GM13977 (cell line): Measurements from ENCODE around the gene ZNF831.

ENCODE experiments used
- DNase-seq: peaks from one replicate; pipeline ENCODE4 v3.0.0; 2012; ENCODE audit warnings: low spot score
- CTCF ChIP-seq: IDR thresholded peaks from 2 replicates; pipeline ENCODE4 v1.5.1; 2012; ENCODE audit warnings: mild to moderate bottlenecking, control low read depth; ENCODE audit not compliant: insufficient read depth; ENCODE audit errors: extremely low read depth, missing control alignments
- in situ Hi-C: fragments of 300-500 bp; cut with MboI; formaldehyde crosslinking; loops from one replicate; pipeline ENCODE4 v1.12.0; 2022; ENCODE audit warnings: low sequenced_read_pairs, low pct_unique_long_range_greater_than_20kb, mixed read lengths, inconsistent platforms; ENCODE audit not compliant: unreplicated experiment

The ZNF831 gene

GRCh38 chr20:59127839-59128238 is 35.8 kb upstream of the ZNF831 start:
- no peak for DNase-seq
- in situ Hi-C loops = no loop called here
- TF ChIP-seq CTCF = no peak

- DNase-seq = no peak
- in situ Hi-C loops = no loop called here
- TF ChIP-seq CTCF = no peak
Measured at GRCh38 chr20:59131551-59132285, 31.9 kb upstream of the ZNF831 start.

- in situ Hi-C loops = no loop called here
- DNase-seq = no peak
- no peak for TF ChIP-seq CTCF
Measured at GRCh38 chr20:59134182-59134581, 29.4 kb upstream of the ZNF831 start.

- no peak for TF ChIP-seq CTCF
- in situ Hi-C loops = no loop called here
- no peak for DNase-seq
Measured at GRCh38 chr20:59135093-59135492, 28.5 kb upstream of the ZNF831 start.

GRCh38 chr20:59136027-59136426 is 27.6 kb upstream of the ZNF831 start:
- no peak for TF ChIP-seq CTCF
- DNase-seq = no peak
- in situ Hi-C loops = no loop called here

GRCh38 chr20:59137532-59137931 is 26.1 kb upstream of the ZNF831 start:
- DNase-seq = no peak
- no peak for TF ChIP-seq CTCF
- in situ Hi-C loops = no loop called here
